ENCODE results near the gene SLC22A4.

Gene SLC22A4

GRCh38 chr5:132375957-132376356, 81.8 kb downstream of the SLC22A4 start:
- Histone ChIP-seq H3K36me3 (ENCODE audit: low read depth) (peaks cover 31% of the 10 kb centered on the region), H3K4me1 (ENCODE audit: insufficient read depth, poor library complexity, severe bottlenecking) (peaks cover 20% of the 10 kb centered on the region), H3K27me3 (ENCODE audit: insufficient read depth, poor library complexity, severe bottlenecking) (no peaks in the 10 kb centered on the region), H3K27ac (ENCODE audit: poor library complexity, severe bottlenecking) (no peak overlapping the region), H3K4me3 (ENCODE audit: severe bottlenecking) (no peak overlapping the region), H3K9me3 (ENCODE audit: severe bottlenecking) (no peaks in the 10 kb centered on the region)
- ATAC-seq (ENCODE audit: low read depth) (no peak), DNase-seq (ENCODE audit: low spot score) (no peak)
- no peak for TF ChIP-seq CTCF (IDR thresholded peaks at IDR 0.05; ENCODE audit: poor library complexity, severe bottlenecking)

- H3K4me3 ChIP-seq (ENCODE audit: severe bottlenecking), result no peak overlapping the region
- DNase-seq (ENCODE audit: low spot score) (no peak), ATAC-seq (ENCODE audit: low read depth) (no peak)
- H3K27me3 ChIP-seq (ENCODE audit: insufficient read depth, poor library complexity, severe bottlenecking), result no peaks in the 10 kb centered on the region
- peaks cover 23% of the 10 kb centered on the region for H3K4me1 ChIP-seq (ENCODE audit: insufficient read depth, poor library complexity, severe bottlenecking)
- peaks cover 30% of the 10 kb centered on the region for H3K36me3 ChIP-seq (ENCODE audit: low read depth)
- TF ChIP-seq CTCF (IDR thresholded peaks at IDR 0.05; ENCODE audit: poor library complexity, severe bottlenecking), result no peak
- H3K9me3 ChIP-seq (ENCODE audit: severe bottlenecking), result no peaks in the 10 kb centered on the region
- no peak overlapping the region for H3K27ac ChIP-seq (ENCODE audit: poor library complexity, severe bottlenecking)
Observed at GRCh38 chr5:132376694-132377641, 82.8 kb downstream of the SLC22A4 start.

GRCh38 chr5:132377738-132378137, 83.5 kb downstream of the SLC22A4 start:
- no peak for TF ChIP-seq CTCF (IDR thresholded peaks at IDR 0.05; ENCODE audit: poor library complexity, severe bottlenecking)

GRCh38 chr5:132378580-132378979, 84.4 kb downstream of the SLC22A4 start:
- peaks cover 20% of the 10 kb centered on the region for H3K36me3 ChIP-seq (ENCODE audit: low read depth)
- no peak overlapping the region for H3K4me3 ChIP-seq (ENCODE audit: severe bottlenecking)
- DNase-seq (ENCODE audit: low spot score) (no peak), ATAC-seq (ENCODE audit: low read depth) (peak; percentile 59)
- no peak for TF ChIP-seq CTCF (IDR thresholded peaks at IDR 0.05; ENCODE audit: poor library complexity, severe bottlenecking)
- peaks cover 15% of the 10 kb centered on the region for H3K4me1 ChIP-seq (ENCODE audit: insufficient read depth, poor library complexity, severe bottlenecking)
- H3K27ac ChIP-seq (ENCODE audit: poor library complexity, severe bottlenecking), result peak overlapping the region; percentile 11
- no peaks in the 10 kb centered on the region for H3K9me3 ChIP-seq (ENCODE audit: severe bottlenecking)
- H3K27me3 ChIP-seq (ENCODE audit: insufficient read depth, poor library complexity, severe bottlenecking), result no peaks in the 10 kb centered on the region

More at GRCh38 chr5:132377738-132378137, 83.5 kb downstream of the SLC22A4 start:
- H3K27me3 ChIP-seq (ENCODE audit: insufficient read depth, poor library complexity, severe bottlenecking), result no peaks in the 10 kb centered on the region
- no peaks in the 10 kb centered on the region for H3K9me3 ChIP-seq (ENCODE audit: severe bottlenecking)
- DNase-seq (ENCODE audit: low spot score) (no peak), ATAC-seq (ENCODE audit: low read depth) (no peak)
- H3K4me1 ChIP-seq (ENCODE audit: insufficient read depth, poor library complexity, severe bottlenecking), result peaks cover 17% of the 10 kb centered on the region
- H3K4me3 ChIP-seq (ENCODE audit: severe bottlenecking), result no peak overlapping the region
- peaks cover 23% of the 10 kb centered on the region for H3K36me3 ChIP-seq (ENCODE audit: low read depth)
- H3K27ac ChIP-seq (ENCODE audit: poor library complexity, severe bottlenecking), result peak overlapping the region; percentile 11

- no peaks in the 10 kb centered on the region for H3K9me3 ChIP-seq (ENCODE audit: severe bottlenecking)
- H3K27ac ChIP-seq (ENCODE audit: poor library complexity, severe bottlenecking), result no peak overlapping the region
- ATAC-seq (ENCODE audit: low read depth), result no peak
- H3K4me1 ChIP-seq (ENCODE audit: insufficient read depth, poor library complexity, severe bottlenecking), result peaks cover 15% of the 10 kb centered on the region
- no peaks in the 10 kb centered on the region for H3K27me3 ChIP-seq (ENCODE audit: insufficient read depth, poor library complexity, severe bottlenecking)
- DNase-seq (ENCODE audit: low spot score), result no peak
- no peak for TF ChIP-seq CTCF (IDR thresholded peaks at IDR 0.05; ENCODE audit: poor library complexity, severe bottlenecking)
- H3K36me3 ChIP-seq (ENCODE audit: low read depth), result peaks cover 25% of the 10 kb centered on the region
- H3K4me3 ChIP-seq (ENCODE audit: severe bottlenecking), result no peak overlapping the region
Observed at GRCh38 chr5:132380047-132380446, 85.9 kb downstream of the SLC22A4 start.

Data from RWPE2 (cell line).